HepG2 (cell line): Measurements from ENCODE around the gene WBP1. TPM values are rescaled to one million over a fixed set of nuclear protein-coding genes. Genes with fewer than 3 reads are reported as not detected.

Source experiments
- ATM ChIP-seq: fragments of 450-650 bp; IDR thresholded peaks from 2 replicates; pipeline ENCODE4 v1.7.1; 2017; ENCODE audit warnings: mild to moderate bottlenecking, borderline replicate concordance
- CHD4 ChIP-seq: fragments of 200-600 bp; sonication (generic); IDR thresholded peaks from 2 replicates; pipeline ENCODE4 v1.7.0; 2017; ENCODE audit warnings: mild to moderate bottlenecking, low read length, borderline replicate concordance
- FOXP1 ChIP-seq, 2 experiments: fragments of 450-650 bp in 1 of 2; IDR thresholded peaks; 2 replicates each; pipeline ENCODE4 v1.6.1; 2017 to 2018; ENCODE audit warnings: antibody characterized with exemption in 1 of 2
- HOMEZ ChIP-seq: IDR thresholded peaks from 2 replicates; pipeline ENCODE4 v1.6.1; 2016; ENCODE audit warnings: low read depth
- HOXA7 ChIP-seq: sonication (generic); formaldehyde crosslinking; IDR thresholded peaks from 2 replicates; pipeline ENCODE4 v1.8.1; 2022; ENCODE audit warnings: mild to moderate bottlenecking, missing genetic modification reagents, moderate library complexity
- NFKB2 ChIP-seq: sonication (generic); formaldehyde crosslinking; IDR thresholded peaks from 2 replicates; pipeline ENCODE4 v1.4.0; 2020; ENCODE audit warnings: missing genetic modification reagents, borderline replicate concordance
- SATB2 ChIP-seq: sonication (generic); formaldehyde crosslinking; IDR thresholded peaks from 2 replicates; pipeline ENCODE4 v1.5.0; 2020; ENCODE audit warnings: missing genetic modification reagents
- SSRP1 ChIP-seq: IDR thresholded peaks from 2 replicates; pipeline ENCODE4 v1.6.1; 2016; ENCODE audit warnings: control low read depth
- THAP9 ChIP-seq: sonication (generic); formaldehyde crosslinking; IDR thresholded peaks from 2 replicates; pipeline ENCODE4; 2020; ENCODE audit warnings: missing genetic modification reagents, mild to moderate bottlenecking, borderline replicate concordance
- ZFAT ChIP-seq: sonication (generic); formaldehyde crosslinking; conservative IDR thresholded peaks from 2 replicates; pipeline ENCODE4 v1.8.1; 2023; ENCODE audit warnings: missing genetic modification reagents, inconsistent platforms
- ZMAT3 ChIP-seq: sonication (generic); formaldehyde crosslinking; conservative IDR thresholded peaks from 2 replicates; pipeline ENCODE4 v1.7.0; 2021; ENCODE audit warnings: missing genetic modification reagents
- ZNF224 ChIP-seq: sonication (generic); formaldehyde crosslinking; IDR thresholded peaks from 2 replicates; pipeline ENCODE4 v1.5.0; 2020; ENCODE audit warnings: mild to moderate bottlenecking, missing genetic modification reagents
- ZNF33B ChIP-seq: sonication (generic); formaldehyde crosslinking; IDR thresholded peaks from 2 replicates; pipeline ENCODE4 v1.5.1; 2020; ENCODE audit warnings: mild to moderate bottlenecking, missing genetic modification reagents
- ZSCAN30 ChIP-seq: sonication (generic); formaldehyde crosslinking; IDR thresholded peaks from 2 replicates; pipeline ENCODE4 v1.5.0; 2020; ENCODE audit warnings: mild to moderate bottlenecking, missing genetic modification reagents
- polyA plus RNA-seq, 8 experiments: library from polyadenylated mRNA; depleted of rRNA in 3 of 8; stranded (reverse) in 7 of 8; unstranded in 1 of 8; fragments of >200 nt; fragmentation: Illumina TruSeq in 4 of 8; extraction: Trizol in 4 of 8; gene quantifications; 2 replicates each; pipeline versions ENCODE4 v1.2.1 to v1.2.3, GENCODE V29; 2011 to 2016; ENCODE audit warnings: low read depth in 4 of 8, missing spikeins in 1 of 8, mixed read lengths in 1 of 8; ENCODE audit not compliant: insufficient read depth in 1 of 8
- total RNA-seq, 5 experiments: library from RNA; depleted of rRNA; stranded (reverse); fragments of >200 nt; fragmentation: Illumina TruSeq; extraction: Trizol; gene quantifications; 2 replicates each; pipeline ENCODE4 v1.2.3, GENCODE V29; 2016; ENCODE audit warnings: low read depth in 1 of 5
- TF ChIP-seq, protein P1 (sequence below): sonication (generic); formaldehyde crosslinking; IDR thresholded peaks from 2 replicates; pipeline ENCODE4 v1.4.0; 2020; ENCODE audit warnings: missing genetic modification reagents, mild to moderate bottlenecking, borderline replicate concordance
- TF ChIP-seq, protein P2 (sequence below): IDR thresholded peaks from 2 replicates; pipeline ENCODE4 v1.6.1; 2016; ENCODE audit warnings: low read depth, missing genetic modification reagents, missing compliant biosample characterization

Gene WBP1
- total and polyA plus RNA-seq, 2 of the 13 experiments (the other 11 are each of a cell fraction or from before 2014, with no cell fraction given), result 38.8 to 85.7 TPM

DNA sequence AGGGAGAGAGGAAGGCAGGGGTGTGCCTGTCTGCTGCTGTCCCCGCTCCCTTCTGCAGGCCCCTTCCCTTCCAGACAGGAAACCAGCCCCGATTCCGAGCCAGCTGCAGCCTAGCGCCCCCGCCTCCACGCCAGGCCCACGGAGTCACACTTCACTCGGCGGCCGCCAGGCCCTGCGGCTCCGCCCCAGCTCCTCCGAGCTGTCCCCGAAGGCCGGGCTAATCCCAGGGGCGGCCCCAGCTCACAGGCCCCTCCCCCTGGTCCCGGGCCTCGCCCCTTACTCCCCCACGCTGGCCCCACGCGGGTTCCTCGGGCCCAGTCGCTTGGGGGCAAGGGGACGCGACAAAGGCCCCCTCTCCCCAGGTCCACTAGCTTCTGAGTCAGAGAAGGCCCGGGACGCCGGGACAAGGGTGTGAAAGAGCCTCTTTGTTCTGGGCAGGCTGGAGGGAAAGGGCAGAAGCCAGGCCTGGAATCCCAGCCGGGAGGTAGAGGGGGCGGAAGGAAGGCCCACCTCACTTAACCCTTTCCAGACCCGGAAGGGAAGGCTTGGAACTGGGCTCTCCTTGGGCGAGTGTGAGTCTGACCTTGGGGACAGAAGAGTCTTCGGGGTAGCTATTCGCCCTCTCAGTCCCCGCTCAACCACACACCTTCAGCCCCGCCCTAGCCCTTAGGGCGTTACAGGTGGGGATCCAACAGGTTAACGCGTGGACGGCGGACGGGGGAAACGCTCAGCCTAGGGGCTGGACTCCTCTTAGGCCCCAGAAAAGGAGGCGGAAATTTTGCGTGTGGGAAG, 17.7 kb upstream of the WBP1 start (continued):
- TF ChIP-seq SSRP1 (CRISPR knock-in tag), result no peak
- no peak for TF ChIP-seq FOXP1 (IDR thresholded peaks at IDR 0.05)
- TF ChIP-seq FOXP1 (CRISPR knock-in tag; IDR thresholded peaks at IDR 0.05), result 0 out of 2 replicates have a peak, but pooled peaks have one; percentile 12
- peak; percentile 97 for TF ChIP-seq NFKB2 (CRISPR knock-in tag)
- TF ChIP-seq, protein P1, sequence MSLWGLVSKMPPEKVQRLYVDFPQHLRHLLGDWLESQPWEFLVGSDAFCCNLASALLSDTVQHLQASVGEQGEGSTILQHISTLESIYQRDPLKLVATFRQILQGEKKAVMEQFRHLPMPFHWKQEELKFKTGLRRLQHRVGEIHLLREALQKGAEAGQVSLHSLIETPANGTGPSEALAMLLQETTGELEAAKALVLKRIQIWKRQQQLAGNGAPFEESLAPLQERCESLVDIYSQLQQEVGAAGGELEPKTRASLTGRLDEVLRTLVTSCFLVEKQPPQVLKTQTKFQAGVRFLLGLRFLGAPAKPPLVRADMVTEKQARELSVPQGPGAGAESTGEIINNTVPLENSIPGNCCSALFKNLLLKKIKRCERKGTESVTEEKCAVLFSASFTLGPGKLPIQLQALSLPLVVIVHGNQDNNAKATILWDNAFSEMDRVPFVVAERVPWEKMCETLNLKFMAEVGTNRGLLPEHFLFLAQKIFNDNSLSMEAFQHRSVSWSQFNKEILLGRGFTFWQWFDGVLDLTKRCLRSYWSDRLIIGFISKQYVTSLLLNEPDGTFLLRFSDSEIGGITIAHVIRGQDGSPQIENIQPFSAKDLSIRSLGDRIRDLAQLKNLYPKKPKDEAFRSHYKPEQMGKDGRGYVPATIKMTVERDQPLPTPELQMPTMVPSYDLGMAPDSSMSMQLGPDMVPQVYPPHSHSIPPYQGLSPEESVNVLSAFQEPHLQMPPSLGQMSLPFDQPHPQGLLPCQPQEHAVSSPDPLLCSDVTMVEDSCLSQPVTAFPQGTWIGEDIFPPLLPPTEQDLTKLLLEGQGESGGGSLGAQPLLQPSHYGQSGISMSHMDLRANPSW (CRISPR knock-in tag), result no peak
- TF ChIP-seq, protein P2, sequence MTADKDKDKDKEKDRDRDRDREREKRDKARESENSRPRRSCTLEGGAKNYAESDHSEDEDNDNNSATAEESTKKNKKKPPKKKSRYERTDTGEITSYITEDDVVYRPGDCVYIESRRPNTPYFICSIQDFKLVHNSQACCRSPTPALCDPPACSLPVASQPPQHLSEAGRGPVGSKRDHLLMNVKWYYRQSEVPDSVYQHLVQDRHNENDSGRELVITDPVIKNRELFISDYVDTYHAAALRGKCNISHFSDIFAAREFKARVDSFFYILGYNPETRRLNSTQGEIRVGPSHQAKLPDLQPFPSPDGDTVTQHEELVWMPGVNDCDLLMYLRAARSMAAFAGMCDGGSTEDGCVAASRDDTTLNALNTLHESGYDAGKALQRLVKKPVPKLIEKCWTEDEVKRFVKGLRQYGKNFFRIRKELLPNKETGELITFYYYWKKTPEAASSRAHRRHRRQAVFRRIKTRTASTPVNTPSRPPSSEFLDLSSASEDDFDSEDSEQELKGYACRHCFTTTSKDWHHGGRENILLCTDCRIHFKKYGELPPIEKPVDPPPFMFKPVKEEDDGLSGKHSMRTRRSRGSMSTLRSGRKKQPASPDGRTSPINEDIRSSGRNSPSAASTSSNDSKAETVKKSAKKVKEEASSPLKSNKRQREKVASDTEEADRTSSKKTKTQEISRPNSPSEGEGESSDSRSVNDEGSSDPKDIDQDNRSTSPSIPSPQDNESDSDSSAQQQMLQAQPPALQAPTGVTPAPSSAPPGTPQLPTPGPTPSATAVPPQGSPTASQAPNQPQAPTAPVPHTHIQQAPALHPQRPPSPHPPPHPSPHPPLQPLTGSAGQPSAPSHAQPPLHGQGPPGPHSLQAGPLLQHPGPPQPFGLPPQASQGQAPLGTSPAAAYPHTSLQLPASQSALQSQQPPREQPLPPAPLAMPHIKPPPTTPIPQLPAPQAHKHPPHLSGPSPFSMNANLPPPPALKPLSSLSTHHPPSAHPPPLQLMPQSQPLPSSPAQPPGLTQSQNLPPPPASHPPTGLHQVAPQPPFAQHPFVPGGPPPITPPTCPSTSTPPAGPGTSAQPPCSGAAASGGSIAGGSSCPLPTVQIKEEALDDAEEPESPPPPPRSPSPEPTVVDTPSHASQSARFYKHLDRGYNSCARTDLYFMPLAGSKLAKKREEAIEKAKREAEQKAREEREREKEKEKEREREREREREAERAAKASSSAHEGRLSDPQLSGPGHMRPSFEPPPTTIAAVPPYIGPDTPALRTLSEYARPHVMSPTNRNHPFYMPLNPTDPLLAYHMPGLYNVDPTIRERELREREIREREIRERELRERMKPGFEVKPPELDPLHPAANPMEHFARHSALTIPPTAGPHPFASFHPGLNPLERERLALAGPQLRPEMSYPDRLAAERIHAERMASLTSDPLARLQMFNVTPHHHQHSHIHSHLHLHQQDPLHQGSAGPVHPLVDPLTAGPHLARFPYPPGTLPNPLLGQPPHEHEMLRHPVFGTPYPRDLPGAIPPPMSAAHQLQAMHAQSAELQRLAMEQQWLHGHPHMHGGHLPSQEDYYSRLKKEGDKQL (CRISPR knock-in tag), result 0 out of 2 replicates have a peak, but pooled peaks have one; percentile 44
- TF ChIP-seq ATM, result no peak
- no peak for TF ChIP-seq ZNF224 (CRISPR knock-in tag)
- peak; percentile 79; the same call in 1 of the 2 replicates for TF ChIP-seq THAP9 (CRISPR knock-in tag)
- TF ChIP-seq HOXA7 (CRISPR knock-in tag), result no peak
- no peak for TF ChIP-seq ZFAT (CRISPR knock-in tag)
- peak; percentile 92; the same call in 1 of the 2 replicates for TF ChIP-seq ZNF33B
- peak; percentile 37; the same call in 1 of the 2 replicates for TF ChIP-seq HOMEZ (CRISPR knock-in tag)
- TF ChIP-seq SATB2 (CRISPR knock-in tag), result no peak
- peak; percentile 86; the same call in 1 of the 2 replicates for TF ChIP-seq ZSCAN30 (CRISPR knock-in tag)
- TF ChIP-seq ZMAT3, result peak; percentile 92
- peak; percentile 62; the same call in 1 of the 2 replicates for TF ChIP-seq CHD4
